ENCODE data around the gene FAM110D.
A peak's percentile ranks its signal among the peaks of the same experiment; 100 is the strongest.

Gene FAM110D

GRCh38 chr1:26158908-26159742 lies at the start of gene FAM110D:
Gene FAM110D (plus strand): TSS chr1:26159079. CDS start chr1:26161292, 2,213 bp downstream.
- no peak for DNase-seq

GRCh38 chr1:26109229-26110164 lies 49.4 kb upstream of the FAM110D start:
- DNase-seq = no peak

GRCh38 chr1:26110731-26111529 lies 47.9 kb upstream of the FAM110D start:
- DNase-seq = peak; percentile 82

- peak; percentile 93 for DNase-seq
Observed at GRCh38 chr1:26111530-26112406, 47.1 kb upstream of the FAM110D start, which contains the start of gene PDIK1L. Gene PDIK1L (plus strand): TSS chr1:26111824. CDS start chr1:26114309, 2,485 bp downstream.

GRCh38 chr1:26112407-26112775 lies 46.5 kb upstream of the FAM110D start:
- DNase-seq = peak; percentile 20

- DNase-seq = no peak
Observed at GRCh38 chr1:26114165-26114927, 44.5 kb upstream of the FAM110D start.

GRCh38 chr1:26119892-26120608 lies 38.8 kb upstream of the FAM110D start:
- DNase-seq = no peak

GRCh38 chr1:26121854-26122773 lies 36.8 kb upstream of the FAM110D start:
- DNase-seq = no peak

- peak; percentile 33 for DNase-seq
Observed at GRCh38 chr1:26122988-26123973, 35.6 kb upstream of the FAM110D start.

- no peak for DNase-seq
Observed at GRCh38 chr1:26124418-26125331, 34.2 kb upstream of the FAM110D start.

GRCh38 chr1:26125382-26125781 lies 33.5 kb upstream of the FAM110D start:
- DNase-seq = no peak

- no peak for DNase-seq
Observed at GRCh38 chr1:26125946-26126320, 32.9 kb upstream of the FAM110D start.

- DNase-seq = peak; percentile 67
Observed at GRCh38 chr1:26126321-26127084, 32.4 kb upstream of the FAM110D start.

- peak; percentile 45 for DNase-seq
Observed at GRCh38 chr1:26127235-26128163, 31.4 kb upstream of the FAM110D start.

GRCh38 chr1:26129778-26130177 lies 29.1 kb upstream of the FAM110D start:
- DNase-seq = no peak
